Measurements from ENCODE around the gene STK17B. TPM values are rescaled to one million over a fixed set of nuclear protein-coding genes. Genes with fewer than 3 reads are reported as not detected.

STK17B gene
- total RNA-seq, 1 donor: 139 TPM

- Histone ChIP-seq H3K4me1 (ENCODE audit: insufficient read depth, low read length) (no peaks in the 10 kb centered on the region), H3K27ac (ENCODE audit: low read depth, low read length) (no peak overlapping the region), H3K36me3 (ENCODE audit: insufficient read depth, low read length) (peaks cover 75% of the 10 kb centered on the region), H3K79me2 (ENCODE audit: insufficient read depth, low read length) (peaks cover 85% of the 10 kb centered on the region), H2AFZ (ENCODE audit: low read length) (no peak overlapping the region), H3K4me2 (ENCODE audit: insufficient read depth, low read length) (no peak overlapping the region), H3K27me3 (ENCODE audit: insufficient read depth, low read length) (no peaks in the 10 kb centered on the region), H4K20me1 (ENCODE audit: insufficient read depth, low read length) (no peaks in the 10 kb centered on the region), H3K4me3 (ENCODE audit: insufficient read depth, low read length) (no peak overlapping the region), H3K9me3 (ENCODE audit: low read depth, low read length) (no peaks in the 10 kb centered on the region)
- DNase-seq (ENCODE audit: insufficient read length, low spot score, missing footprints): no peak
- TF ChIP-seq CTCF (IDR thresholded peaks at IDR 0.05; ENCODE audit: extremely low read depth, low read depth, low read length): no peak
Observed at GRCh38 chr2:196153480-196153879, 17.9 kb downstream of the STK17B start.

- H3K9me3 ChIP-seq (ENCODE audit: low read depth, low read length): no peaks in the 10 kb centered on the region
- H3K27ac ChIP-seq (ENCODE audit: low read depth, low read length): no peak overlapping the region
- peaks cover 78% of the 10 kb centered on the region for H3K36me3 ChIP-seq (ENCODE audit: insufficient read depth, low read length)
- no peak for TF ChIP-seq CTCF (IDR thresholded peaks at IDR 0.05; ENCODE audit: extremely low read depth, low read depth, low read length)
- no peak overlapping the region for H2AFZ ChIP-seq (ENCODE audit: low read length)
- H3K4me3 ChIP-seq (ENCODE audit: insufficient read depth, low read length): no peak overlapping the region
- peaks cover 58% of the 10 kb centered on the region for H3K79me2 ChIP-seq (ENCODE audit: insufficient read depth, low read length)
- peaks cover 13% of the 10 kb centered on the region for H3K4me1 ChIP-seq (ENCODE audit: insufficient read depth, low read length)
- DNase-seq (ENCODE audit: insufficient read length, low spot score, missing footprints): no peak
- no peak overlapping the region for H3K4me2 ChIP-seq (ENCODE audit: insufficient read depth, low read length)
- H4K20me1 ChIP-seq (ENCODE audit: insufficient read depth, low read length): no peaks in the 10 kb centered on the region
- H3K27me3 ChIP-seq (ENCODE audit: insufficient read depth, low read length): no peaks in the 10 kb centered on the region
Observed at GRCh38 chr2:196149948-196150347, 21.4 kb downstream of the STK17B start.

GRCh38 chr2:196148736-196149135, 22.6 kb downstream of the STK17B start:
- no peak overlapping the region for H2AFZ ChIP-seq (ENCODE audit: low read length)
- H3K27ac ChIP-seq (ENCODE audit: low read depth, low read length): no peak overlapping the region
- H4K20me1 ChIP-seq (ENCODE audit: insufficient read depth, low read length): no peaks in the 10 kb centered on the region
- H3K4me3 ChIP-seq (ENCODE audit: insufficient read depth, low read length): no peak overlapping the region
- no peak overlapping the region for H3K4me2 ChIP-seq (ENCODE audit: insufficient read depth, low read length)
- peaks cover 20% of the 10 kb centered on the region for H3K4me1 ChIP-seq (ENCODE audit: insufficient read depth, low read length)
- H3K79me2 ChIP-seq (ENCODE audit: insufficient read depth, low read length): peaks cover 51% of the 10 kb centered on the region
- H3K9me3 ChIP-seq (ENCODE audit: low read depth, low read length): no peaks in the 10 kb centered on the region
- H3K27me3 ChIP-seq (ENCODE audit: insufficient read depth, low read length): no peaks in the 10 kb centered on the region
- H3K36me3 ChIP-seq (ENCODE audit: insufficient read depth, low read length): peaks cover 74% of the 10 kb centered on the region
- no peak for TF ChIP-seq CTCF (IDR thresholded peaks at IDR 0.05; ENCODE audit: extremely low read depth, low read depth, low read length)
- DNase-seq (ENCODE audit: insufficient read length, low spot score, missing footprints): no peak

GRCh38 chr2:196145256-196145655, 26.1 kb downstream of the STK17B start:
- H3K4me1 ChIP-seq (ENCODE audit: insufficient read depth, low read length): peaks cover 20% of the 10 kb centered on the region

More at GRCh38 chr2:196145256-196145655, 26.1 kb downstream of the STK17B start:
- Histone ChIP-seq H3K9me3 (ENCODE audit: low read depth, low read length) (no peaks in the 10 kb centered on the region), H3K4me3 (ENCODE audit: insufficient read depth, low read length) (no peak overlapping the region), H3K4me2 (ENCODE audit: insufficient read depth, low read length) (no peak overlapping the region), H4K20me1 (ENCODE audit: insufficient read depth, low read length) (no peaks in the 10 kb centered on the region), H3K27ac (ENCODE audit: low read depth, low read length) (no peak overlapping the region), H3K79me2 (ENCODE audit: insufficient read depth, low read length) (peaks cover 36% of the 10 kb centered on the region), H3K36me3 (ENCODE audit: insufficient read depth, low read length) (peaks cover 82% of the 10 kb centered on the region), H2AFZ (ENCODE audit: low read length) (no peak overlapping the region), H3K27me3 (ENCODE audit: insufficient read depth, low read length) (no peaks in the 10 kb centered on the region)
- no peak for TF ChIP-seq CTCF (IDR thresholded peaks at IDR 0.05; ENCODE audit: extremely low read depth, low read depth, low read length)
- no peak for DNase-seq (ENCODE audit: insufficient read length, low spot score, missing footprints)

Measured in osteoblast (primary cell).